H1 (cell line): ENCODE results near the gene LRRC4C. TPM values are rescaled to one million over a fixed set of nuclear protein-coding genes. Genes with fewer than 3 reads are reported as not detected.

Source experiments
- CTCF ChIA-PET: fragments of 300-600 bp; sonication (Branson Sonifier 250); formaldehyde crosslinking; loops from one replicate; lab custom pipeline; 2021; ENCODE audit not compliant: partially characterized antibody; lab: Charles Lee
- POLR2A ChIA-PET: fragments of 300-600 bp; sonication (Branson Sonifier 250); formaldehyde crosslinking; loops from one replicate; lab custom pipeline; 2021; ENCODE audit warnings: inconsistent platforms; ENCODE audit not compliant: partially characterized antibody; lab: Charles Lee
- DNase-seq, 2 experiments: peaks; one replicate each; pipeline versions ENCODE4 v3.0.0 to v3.0.0-alpha.2; 2010 to 2022; ENCODE audit warnings: low spot score in 2 of 2, low read depth in 1 of 2, mixed read lengths in 1 of 2
- FAIRE-seq: peaks from 2 replicates; lab custom pipeline; 2011; peaks lifted over from hg19 to GRCh38; lab: Jason Lieb, UNC
- H2AFZ ChIP-seq: 2 replicates; pipeline ENCODE4 v1.8.1; 2012; ENCODE audit warnings: low read length, inconsistent platforms
- H2AK5ac ChIP-seq: 2 replicates; pipeline ENCODE4 v1.6.1; 2013; ENCODE audit warnings: low read depth, low read length
- H2BK120ac ChIP-seq: replicated peaks from 2 replicates; pipeline ENCODE3; 2013; ENCODE audit warnings: low read depth, low read length, inconsistent platforms
- H2BK12ac ChIP-seq: 2 replicates; pipeline ENCODE4 v1.6.1; 2013; ENCODE audit warnings: low read depth, low read length
- H2BK15ac ChIP-seq: 2 replicates; pipeline ENCODE4 v1.6.1; 2013; ENCODE audit warnings: low read length
- H2BK20ac ChIP-seq: 2 replicates; pipeline ENCODE4 v1.6.1; 2013; ENCODE audit warnings: low read length
- H2BK5ac ChIP-seq: 2 replicates; pipeline ENCODE4 v1.6.1; 2013; ENCODE audit warnings: low read depth, low read length
- H3K14ac ChIP-seq: 2 replicates; pipeline ENCODE4 v1.6.1; 2013; ENCODE audit warnings: inconsistent platforms; ENCODE audit not compliant: insufficient read length
- H3K18ac ChIP-seq: 2 replicates; pipeline ENCODE4 v1.6.1; 2013; ENCODE audit warnings: low read length; ENCODE audit errors: extremely low read depth
- H3K23ac ChIP-seq: 2 replicates; pipeline ENCODE4 v1.6.1; 2013; ENCODE audit warnings: inconsistent platforms; ENCODE audit not compliant: insufficient read length
- H3K23me2 ChIP-seq: 2 replicates; pipeline ENCODE4 v1.6.1; 2013; ENCODE audit warnings: low read depth, low read length
- H3K27ac ChIP-seq: 2 replicates; pipeline ENCODE4 v1.6.1; 2011; ENCODE audit warnings: low read depth, low read length, inconsistent platforms
- H3K27me3 ChIP-seq, 4 experiments: replicated peaks in 1 of 4; 1 replicate in 1 of 4; 2 replicates in 3 of 4; pipeline versions ENCODE4 v1.6.1 to v1.8.1; 2011 to 2013; ENCODE audit warnings: low read length in 3 of 4, mild to moderate bottlenecking in 3 of 4, inconsistent platforms in 2 of 4, mixed read lengths in 2 of 4, moderate library complexity in 1 of 4; ENCODE audit not compliant: control insufficient read depth in 3 of 4, insufficient read depth in 3 of 4; ENCODE audit errors: extremely low read depth in 1 of 4
- H3K36me3 ChIP-seq, 4 experiments: 2 replicates each; pipeline versions ENCODE4 v1.6.1 to v1.8.1; 2011 to 2013; ENCODE audit warnings: mild to moderate bottlenecking in 4 of 4, low read length in 3 of 4, moderate library complexity in 2 of 4, control low read depth in 1 of 4, inconsistent platforms in 1 of 4; ENCODE audit not compliant: insufficient read depth in 4 of 4, control insufficient read depth in 2 of 4
- H3K4ac ChIP-seq: replicated peaks from 2 replicates; pipeline ENCODE3; 2013; ENCODE audit warnings: low read length, low read depth, mixed read lengths, inconsistent platforms; ENCODE audit not compliant: insufficient read length
- H3K4me1 ChIP-seq, 4 experiments: replicated peaks in 1 of 4; 1 replicate in 1 of 4; 2 replicates in 3 of 4; pipeline versions ENCODE4 v1.6.1 to v1.8.1; 2011 to 2013; ENCODE audit warnings: low read length in 3 of 4, inconsistent platforms in 2 of 4, mixed read lengths in 1 of 4; ENCODE audit not compliant: insufficient read depth in 4 of 4, control insufficient read depth in 3 of 4
- H3K4me2 ChIP-seq, 2 experiments: 2 replicates each; pipeline versions ENCODE4 v1.6.1 to v1.8.1; 2011 to 2013; ENCODE audit warnings: low read depth in 2 of 2, low read length in 2 of 2, control low read depth in 1 of 2, inconsistent platforms in 1 of 2, mild to moderate bottlenecking in 1 of 2; ENCODE audit not compliant: insufficient read depth in 1 of 2
- H3K4me3 ChIP-seq, 4 experiments: fragments of 200-600, 300-600 bp in 1 of 4; sonication (generic), shearing (Covaris generic), sonication (Bioruptor Twin) in 1 of 4; 2 replicates each; pipeline versions ENCODE4 v1.5.1 to v1.8.1; 2011 to 2016; ENCODE audit warnings: low read length in 4 of 4, low read depth in 3 of 4, control low read depth in 2 of 4, inconsistent platforms in 2 of 4, mild to moderate bottlenecking in 2 of 4, mixed read lengths in 1 of 4, moderate library complexity in 1 of 4; ENCODE audit not compliant: insufficient read depth in 2 of 4; ENCODE audit errors: extremely low read depth in 1 of 4
- H3K56ac ChIP-seq: replicated peaks from 2 replicates; pipeline ENCODE3; 2013; ENCODE audit warnings: low read depth, mild to moderate bottlenecking, mixed read lengths, low read length, inconsistent platforms; ENCODE audit not compliant: insufficient read length
- H3K79me1 ChIP-seq: 2 replicates; pipeline ENCODE4 v1.6.1; 2013; ENCODE audit warnings: low read depth, low read length, control low read depth
- H3K79me2 ChIP-seq, 2 experiments: 2 replicates each; pipeline versions ENCODE4 v1.6.1 to v1.8.1; 2012 to 2013; ENCODE audit warnings: low read length in 2 of 2, mild to moderate bottlenecking in 2 of 2, inconsistent platforms in 1 of 2; ENCODE audit not compliant: insufficient read depth in 2 of 2, control insufficient read depth in 1 of 2
- H3K9ac ChIP-seq, 4 experiments: replicated peaks in 1 of 4; 1 replicate in 1 of 4; 2 replicates in 3 of 4; pipeline versions ENCODE4 v1.6.1 to v1.8.1; 2011 to 2013; ENCODE audit warnings: low read depth in 3 of 4, low read length in 3 of 4, control low read depth in 2 of 4, mild to moderate bottlenecking in 2 of 4, moderate library complexity in 2 of 4, inconsistent platforms in 1 of 4; ENCODE audit errors: extremely low read depth in 1 of 4
- H3K9me3 ChIP-seq, 2 experiments: 2 replicates each; pipeline versions ENCODE4 v1.6.1 to v1.8.1; 2012 to 2013; ENCODE audit warnings: mild to moderate bottlenecking in 2 of 2, moderate library complexity in 2 of 2, control low read depth in 1 of 2, inconsistent platforms in 1 of 2, low read depth in 1 of 2, low read length in 1 of 2, mixed read lengths in 1 of 2; ENCODE audit not compliant: insufficient read depth in 2 of 2
- H4K20me1 ChIP-seq, 2 experiments: replicated peaks in 1 of 2; 2 replicates each; pipeline versions ENCODE3 to v1.8.1; 2011 to 2013; ENCODE audit warnings: inconsistent platforms in 2 of 2, low read length in 2 of 2, mild to moderate bottlenecking in 1 of 2; ENCODE audit not compliant: insufficient read depth in 2 of 2, control insufficient read depth in 1 of 2
- H4K5ac ChIP-seq: 2 replicates; pipeline ENCODE4 v1.6.1; 2013; ENCODE audit warnings: low read length, low read depth, mixed read lengths, inconsistent platforms; ENCODE audit not compliant: insufficient read length
- H4K8ac ChIP-seq: 2 replicates; pipeline ENCODE4 v1.8.0; 2013; ENCODE audit warnings: mild to moderate bottlenecking, moderate library complexity, low read length, inconsistent platforms; ENCODE audit not compliant: insufficient read depth; ENCODE audit errors: extremely low read depth
- H4K91ac ChIP-seq: replicated peaks from 2 replicates; pipeline ENCODE3; 2013; ENCODE audit warnings: low read length, mixed read lengths, inconsistent platforms; ENCODE audit not compliant: insufficient read length
- ASH2L ChIP-seq: fragments of 200-600, 300-600 bp; sonication (generic); IDR thresholded peaks from one replicate; pipeline ENCODE4 v1.7.1; 2017; ENCODE audit warnings: low read length
- ATF3 ChIP-seq: IDR thresholded peaks from 2 replicates; pipeline ENCODE4 v1.6.1; 2011; ENCODE audit warnings: low read depth, mild to moderate bottlenecking, low read length; ENCODE audit not compliant: insufficient read depth
- CBX8 ChIP-seq: fragments of 300-800, 300-1000 bp; sonication (generic); IDR thresholded peaks from 2 replicates; pipeline ENCODE4 v1.7.1; 2016; ENCODE audit warnings: low read depth, low read length, borderline replicate concordance
- CHD1 ChIP-seq: IDR thresholded peaks from 2 replicates; pipeline ENCODE4 v1.6.1; 2012; ENCODE audit warnings: low read depth, low read length, improper control_type of control experiment
- CREB1 ChIP-seq: IDR thresholded peaks from 2 replicates; pipeline ENCODE4 v1.6.1; 2012; ENCODE audit warnings: inconsistent platforms
- EZH2 ChIP-seq: fragments of 200-600 bp; sonication (generic); IDR thresholded peaks from 2 replicates; pipeline ENCODE4 v1.7.1; 2012; ENCODE audit warnings: low read depth, mild to moderate bottlenecking, moderate library complexity, low read length, inconsistent platforms; ENCODE audit not compliant: severe bottlenecking
- FOSL1 ChIP-seq: IDR thresholded peaks from 2 replicates; pipeline ENCODE4 v1.6.1; 2011; ENCODE audit warnings: mild to moderate bottlenecking, low read depth, low read length, moderate library complexity; ENCODE audit not compliant: insufficient read depth
- MAFK ChIP-seq: IDR thresholded peaks from 2 replicates; pipeline ENCODE4 v1.6.1; 2012; ENCODE audit warnings: low read depth, mild to moderate bottlenecking, improper control_type of control experiment, low read length
- NANOG ChIP-seq: IDR thresholded peaks from 2 replicates; pipeline ENCODE4 v1.6.1; 2011; ENCODE audit warnings: low read length, low read depth, mild to moderate bottlenecking, inconsistent platforms; ENCODE audit not compliant: insufficient read depth, poor library complexity, severe bottlenecking
- RFX5 ChIP-seq: IDR thresholded peaks from 2 replicates; pipeline ENCODE4 v1.6.1; 2011; ENCODE audit warnings: low read depth, low read length, improper control_type of control experiment, borderline replicate concordance
- RXRA ChIP-seq: IDR thresholded peaks from 2 replicates; pipeline ENCODE4 v1.6.1; 2011; ENCODE audit warnings: low read depth, mild to moderate bottlenecking, low read length, moderate library complexity; ENCODE audit not compliant: insufficient read depth
- SIN3A ChIP-seq, 2 experiments: IDR thresholded peaks in 1 of 2; conservative IDR thresholded peaks in 1 of 2; 2 replicates each; pipeline ENCODE4 v1.6.1; 2011 to 2012; ENCODE audit warnings: low read length in 2 of 2, improper control_type of control experiment in 1 of 2, low read depth in 1 of 2, mild to moderate bottlenecking in 1 of 2
- TEAD4 ChIP-seq: IDR thresholded peaks from 2 replicates; pipeline ENCODE4 v1.6.1; 2012; ENCODE audit warnings: low read depth, low read length, inconsistent platforms, mixed read lengths
- WGBS, 2 experiments: shearing (Covaris generic) in 1 of 2; methylation state at CpG; one replicate each; pipeline versions ENCODE4 v1.1.6 to v1.1.7; 2013 to 2015; ENCODE audit warnings: low lambda C conversion rate in 2 of 2, mixed read lengths in 2 of 2, inconsistent platforms in 1 of 2, low coverage in 1 of 2, missing lambda C conversion rate in 1 of 2; ENCODE audit not compliant: insufficient replicate concordance in 2 of 2, insufficient coverage in 1 of 2, insufficient read length in 1 of 2; ENCODE audit errors: extremely low coverage in 1 of 2, missing lambda C conversion rate in 1 of 2; 5-methylcytosine and 5-hydroxymethylcytosine counted together
- polyA plus RNA-seq, 7 experiments: library from polyadenylated mRNA; depleted of rRNA in 3 of 7; stranded (reverse) in 5 of 7; unstranded in 2 of 7; fragments of >200 nt in 5 of 7; fragments of 200-250 nt in 2 of 7; gene quantifications; 1 replicate in 5 of 7; 2 replicates in 1 of 7; 4 replicates in 1 of 7; pipeline versions ENCODE4 v1.2.1 to v1.2.3, GENCODE V29; 2011 to 2013; ENCODE audit warnings: missing spikeins in 2 of 7, mixed read lengths in 2 of 7
- total RNA-seq: library from RNA; stranded (reverse); fragmentation: NEBNext Ultra II Directional; extraction: Animal tissue kit (Norgen Biotek cat#: 25700); gene quantifications from 2 replicates; pipeline ENCODE4 v1.2.1, GENCODE V29; 2021

LRRC4C gene
- total and polyA plus RNA-seq, 2 of the 8 experiments (the other 6 are each of a cell fraction or from before 2014, with no cell fraction given), result 0.23 to 2.2 TPM

GRCh38 chr11:40544162-40544561, 915.3 kb downstream of the LRRC4C start:
- H3K56ac ChIP-seq, result no peak overlapping the region
- H4K20me1 ChIP-seq, result no peaks in the 10 kb centered on the region
- H3K27ac ChIP-seq, result no peak overlapping the region
- no peaks in the 10 kb centered on the region for H3K79me1 ChIP-seq
- H2BK12ac ChIP-seq, result no peak overlapping the region
- POLR2A ChIA-PET, result no interaction called here
- DNase-seq (no peak), FAIRE-seq (no peak)
- no peak overlapping the region for H2AFZ ChIP-seq
- no peak overlapping the region for H3K4me2 ChIP-seq
- CTCF ChIA-PET, result no interaction called here
- no peak overlapping the region for H3K9ac ChIP-seq
- no peak overlapping the region for H2BK120ac ChIP-seq
- H3K36me3 ChIP-seq, result no peaks in the 10 kb centered on the region
- no peak overlapping the region for H3K18ac ChIP-seq
- no peak overlapping the region for H2AK5ac ChIP-seq
- no peak overlapping the region for H3K14ac ChIP-seq
- no peaks in the 10 kb centered on the region for H3K4me1 ChIP-seq
- H2BK20ac ChIP-seq, result no peak overlapping the region
- no peak overlapping the region for H2BK5ac ChIP-seq
- no peak overlapping the region for H4K5ac ChIP-seq
- H3K23me2 ChIP-seq, result no peaks in the 10 kb centered on the region
- no peak overlapping the region for H3K23ac ChIP-seq
- H4K8ac ChIP-seq, result no peak overlapping the region
- no peaks in the 10 kb centered on the region for H3K79me2 ChIP-seq
- no peaks in the 10 kb centered on the region for H3K9me3 ChIP-seq
- no peak overlapping the region for H2BK15ac ChIP-seq
- no peak overlapping the region for H3K4ac ChIP-seq
- 86% methylated on average over 3 of the region's 3 CpGs; no CpG with 5 or more reads in 1 of the 2 experiments for WGBS, 2 experiments
- no peak overlapping the region for H4K91ac ChIP-seq
- no peaks in the 10 kb centered on the region for H3K27me3 ChIP-seq
- no peak for TF ChIP-seq RFX5
- no peak for TF ChIP-seq ASH2L
- no peak for TF ChIP-seq CREB1
- no peak for TF ChIP-seq RXRA
- no peak for TF ChIP-seq SIN3A (conservative IDR thresholded peaks at IDR 0.05 in 1 of 2, IDR thresholded peaks at IDR 0.05 in 1 of 2; ENCODE audit: low read depth in 1 of 2, low read length in 2 of 2)
- TF ChIP-seq ATF3, result no peak
- no peak for TF ChIP-seq CHD1
- no peak for TF ChIP-seq MAFK
- no peak for TF ChIP-seq EZH2
- TF ChIP-seq FOSL1, result no peak
- no peak for TF ChIP-seq NANOG
- no peak for TF ChIP-seq CBX8
- no peak for TF ChIP-seq TEAD4
- no peak overlapping the region for H3K4me3 ChIP-seq
